Measurements from ENCODE around the gene DNAJA3.

Gene DNAJA3

GRCh38 chr16:4437366-4437765, 11.7 kb downstream of the DNAJA3 start:
- no peak for DNase-seq

GRCh38 chr16:4442371-4442770, 16.7 kb downstream of the DNAJA3 start:
- no peak for DNase-seq

- no peak for DNase-seq
Measured at GRCh38 chr16:4443271-4443670, 17.6 kb downstream of the DNAJA3 start.

- DNase-seq = no peak
Measured at GRCh38 chr16:4443986-4444385, 18.3 kb downstream of the DNAJA3 start.

- no peak for DNase-seq
Measured at GRCh38 chr16:4450430-4450829, 24.8 kb downstream of the DNAJA3 start.

GRCh38 chr16:4450931-4451519, 25.4 kb downstream of the DNAJA3 start:
- no peak for DNase-seq

GRCh38 chr16:4452674-4453073, 27.0 kb downstream of the DNAJA3 start:
- DNase-seq = no peak

GRCh38 chr16:4454623-4455022, 29.0 kb downstream of the DNAJA3 start:
- DNase-seq = no peak

GRCh38 chr16:4455081-4455480, 29.4 kb downstream of the DNAJA3 start:
- no peak for DNase-seq

GRCh38 chr16:4455951-4456350, 30.3 kb downstream of the DNAJA3 start:
- no peak for DNase-seq

GRCh38 chr16:4460936-4461249, 35.2 kb downstream of the DNAJA3 start:
- no peak for DNase-seq

GRCh38 chr16:4461250-4462085, 35.8 kb downstream of the DNAJA3 start:
- no peak for DNase-seq

- DNase-seq = no peak
Measured at GRCh38 chr16:4463522-4464163, 38.0 kb downstream of the DNAJA3 start.

- no peak for DNase-seq
Measured at GRCh38 chr16:4465977-4466779, 40.5 kb downstream of the DNAJA3 start.

GRCh38 chr16:4467916-4468315, 42.2 kb downstream of the DNAJA3 start:
- DNase-seq = no peak

- DNase-seq = no peak
Measured at GRCh38 chr16:4468972-4469371, 43.3 kb downstream of the DNAJA3 start.

GRCh38 chr16:4471869-4472268, 46.2 kb downstream of the DNAJA3 start:
- DNase-seq = no peak

GRCh38 chr16:4472880-4473279, 47.2 kb downstream of the DNAJA3 start:
- DNase-seq = no peak

GRCh38 chr16:4474192-4474961, 48.7 kb downstream of the DNAJA3 start, which contains the start of gene NMRAL1:
Gene NMRAL1, minus strand, starts transcription at chr16:4474625. Its CDS starts 493 bp downstream, at chr16:4474132.
- DNase-seq = no peak

- no peak for DNase-seq
Measured at GRCh38 chr16:4475880-4476788, 50.5 kb downstream of the DNAJA3 start, which contains the start of gene HMOX2. Gene HMOX2, plus strand, starts transcription at chr16:4476398. Its CDS starts 29,127 bp downstream, at chr16:4505525.

- DNase-seq = no peak
Measured at GRCh38 chr16:4477966-4478365, 52.3 kb downstream of the DNAJA3 start.

Measured in NCI-H187 treated with DMSO at 0.1 percent for 48 hours (cell line).